Hematopoietic multipotent progenitor cell (in vitro differentiated cells): ENCODE measurements around the gene TPRG1L. TPM values are rescaled to one million over a fixed set of nuclear protein-coding genes. Genes with fewer than 3 reads are reported as not detected.
"Not testable (repeated sequence)": the region's sequence is repeated elsewhere in the genome, so short reads cannot be mapped to it uniquely, and the experiment has no call there.

Experiments used
- DNase-seq, 3 donors: peaks; one replicate each; pipeline ENCODE4 v3.0.0-alpha.2; 2011 to 2015; ENCODE audit warnings: low read depth in 2 of 3, low spot score in 2 of 3
- total RNA-seq: library from RNA; depleted of rRNA; stranded (reverse); fragments of >200 nt; gene quantifications from one replicate; pipeline ENCODE4 v1.2.3, GENCODE V29; 2012

Gene TPRG1L
- total RNA-seq, 1 donor, result 18.9 TPM

- no peak for DNase-seq
These were observed 17.1 kb upstream of the TPRG1L start for GRCh38 chr1:3607703-3608065.

GRCh38 chr1:3608154-3608553 is 16.7 kb upstream of the TPRG1L start:
- DNase-seq, result no peak

- DNase-seq, result peak in 1 of 3 donors; percentile 27
These were observed 15.6 kb upstream of the TPRG1L start for GRCh38 chr1:3609016-3609768.

GRCh38 chr1:3609769-3610526 is 14.9 kb upstream of the TPRG1L start:
- DNase-seq, result no peak

- peak in 2 of 3 donors; percentile 49 to 73 for DNase-seq
These were observed 14.2 kb upstream of the TPRG1L start for GRCh38 chr1:3610527-3611169.

- peak in 2 of 3 donors; percentile 67 to 77 for DNase-seq
These were observed 13.4 kb upstream of the TPRG1L start, which contains the start of gene MEGF6 for GRCh38 chr1:3611170-3612019. Gene MEGF6, minus strand, starts transcription at chr1:3611508. Its CDS starts 240 bp downstream, at chr1:3611268.

- DNase-seq, result no peak
These were observed 12.7 kb upstream of the TPRG1L start for GRCh38 chr1:3612123-3612522.

- DNase-seq, result peak in 2 of 3 donors; percentile 31 to 41
These were observed 9.8 kb upstream of the TPRG1L start for GRCh38 chr1:3614755-3615742.

GRCh38 chr1:3616861-3617260 is 8.0 kb upstream of the TPRG1L start:
- no peak for DNase-seq

GRCh38 chr1:3617806-3618345 is 6.9 kb upstream of the TPRG1L start:
- no peak for DNase-seq

- peak in 1 of 3 donors; percentile 36 for DNase-seq
These were observed 6.3 kb upstream of the TPRG1L start for GRCh38 chr1:3618531-3618880.

- peak; percentile 65 to 93 (median 87) for DNase-seq
These were observed 5.7 kb upstream of the TPRG1L start for GRCh38 chr1:3618881-3619671.

GRCh38 chr1:3620708-3621107 is 4.1 kb upstream of the TPRG1L start:
- DNase-seq, result no peak

GRCh38 chr1:3621151-3621671 is 3.6 kb upstream of the TPRG1L start:
- not testable (repeated sequence) for DNase-seq

GRCh38 chr1:3622102-3622501 is 2.7 kb upstream of the TPRG1L start:
- not testable (repeated sequence) for DNase-seq

- no peak for DNase-seq
These were observed 1.2 kb upstream of the TPRG1L start for GRCh38 chr1:3623441-3624199.

- DNase-seq, result peak in 1 of 3 donors; percentile 36
These were observed 514 bp downstream of the TPRG1L start for GRCh38 chr1:3625151-3625907.
